GM12891 (cell line): Measurements from ENCODE around the gene ARHGAP18.

Experiments used
- DNase-seq: peaks from one replicate; pipeline ENCODE4 v3.0.0; 2011; ENCODE audit warnings: low spot score; ENCODE audit not compliant: insufficient read length
- FAIRE-seq: peaks from 2 replicates; lab custom pipeline; 2011; peaks lifted over from hg19 to GRCh38; lab: Jason Lieb, UNC
- PAX5 ChIP-seq: IDR thresholded peaks from 2 replicates; pipeline ENCODE4 v1.6.1; 2011; ENCODE audit warnings: low read length, moderate library complexity, mild to moderate bottlenecking; ENCODE audit not compliant: insufficient read depth, severe bottlenecking
- POLR2A ChIP-seq: IDR thresholded peaks from 2 replicates; pipeline ENCODE4 v1.6.1; 2011; ENCODE audit warnings: low read depth, low read length, control low read depth
- POLR2AphosphoS5 ChIP-seq: IDR thresholded peaks from 2 replicates; pipeline ENCODE4 v1.6.1; 2011; ENCODE audit warnings: low read depth, low read length, control low read depth
- POU2F2 ChIP-seq: IDR thresholded peaks from 2 replicates; pipeline ENCODE4 v1.6.1; 2011; ENCODE audit warnings: low read depth, mild to moderate bottlenecking, control low read depth, low read length, moderate library complexity
- SPI1 ChIP-seq: IDR thresholded peaks from 2 replicates; pipeline ENCODE4 v1.6.1; 2011; ENCODE audit warnings: low read depth, low read length, control low read depth
- TAF1 ChIP-seq: IDR thresholded peaks from 2 replicates; pipeline ENCODE4 v1.6.1; 2011; ENCODE audit warnings: low read depth, low read length, control low read depth

Gene ARHGAP18

DNA sequence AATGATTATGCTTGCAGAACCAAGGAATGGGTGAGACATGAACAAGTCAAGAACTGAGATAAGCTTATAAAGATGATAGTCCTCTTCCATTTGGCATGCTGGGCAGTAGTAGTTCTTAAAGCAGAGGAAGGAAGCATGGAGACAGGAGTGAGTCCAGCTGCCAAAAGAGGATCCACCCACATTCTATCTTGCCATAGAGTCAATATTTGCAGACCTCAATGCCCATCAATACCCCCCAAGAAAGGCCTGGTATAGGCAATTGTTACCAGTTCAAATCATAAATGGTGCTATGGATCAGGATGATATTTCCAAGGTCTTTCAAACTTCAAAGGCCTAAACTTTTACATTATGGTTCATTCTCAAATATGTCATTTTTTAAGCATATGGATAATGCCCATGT, 4.8 kb downstream of the ARHGAP18 start:
- FAIRE-seq: no peak
- DNase-seq: no peak

DNA sequence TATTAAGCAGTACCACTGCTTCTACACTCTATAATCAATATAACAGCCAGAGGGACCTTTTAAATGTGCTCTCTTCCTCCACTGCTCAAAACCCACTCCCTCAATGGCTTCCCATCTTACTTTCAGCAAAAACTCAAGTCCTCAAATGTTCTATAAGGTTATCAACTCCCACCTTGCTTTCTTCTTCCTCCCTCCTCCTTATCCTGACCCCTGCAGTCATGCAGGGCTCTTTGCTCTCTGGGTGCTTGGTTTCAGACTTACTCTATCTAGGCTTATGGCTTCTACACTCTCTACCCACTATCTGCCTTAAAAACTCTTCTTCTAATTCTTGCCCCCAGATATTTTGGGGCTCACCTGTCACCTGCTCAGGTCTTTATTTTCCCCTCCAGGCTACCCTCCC, 5.3 kb downstream of the ARHGAP18 start:
- DNase-seq (no peak), FAIRE-seq (no peak)
- TF ChIP-seq POLR2A (no peak), PAX5 (no peak)

More for the DNA sequence above, 4.8 kb downstream of the ARHGAP18 start:
- TF ChIP-seq PAX5: no peak
- no peak for TF ChIP-seq POLR2AphosphoS5
- TF ChIP-seq SPI1: no peak
- no peak for TF ChIP-seq TAF1
- TF ChIP-seq POU2F2: no peak

- no peak for DNase-seq
These were observed 8.1 kb downstream of the ARHGAP18 start for GRCh38 chr6:129701721-129702455.

DNA sequence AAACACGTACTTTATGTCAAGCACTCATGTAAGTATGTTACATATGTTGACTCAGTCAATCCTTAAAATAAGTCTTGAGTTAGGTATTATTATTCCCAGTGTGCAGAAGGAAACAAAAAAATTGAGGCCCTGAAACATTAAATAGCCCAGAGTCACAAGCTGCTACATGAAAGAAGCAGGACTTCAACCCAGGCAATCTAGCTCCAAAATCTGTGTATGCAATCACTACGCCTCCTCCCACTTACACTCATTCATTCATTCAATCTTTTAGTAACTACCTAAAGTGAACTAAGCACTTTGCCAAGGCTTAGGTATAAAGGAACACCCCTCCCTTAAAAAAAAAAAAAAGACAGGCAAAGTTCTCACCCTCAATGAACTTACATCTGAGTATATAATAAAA, 9.3 kb downstream of the ARHGAP18 start:
- TF ChIP-seq SPI1: no peak
- DNase-seq (no peak), FAIRE-seq (peak; percentile 47)

More at GRCh38 chr6:129701721-129702455, 8.1 kb downstream of the ARHGAP18 start:
- FAIRE-seq: no peak
- TF ChIP-seq POU2F2 (no peak), POLR2A (no peak), TAF1 (no peak), POLR2AphosphoS5 (no peak), PAX5 (no peak), SPI1 (no peak)

DNA sequence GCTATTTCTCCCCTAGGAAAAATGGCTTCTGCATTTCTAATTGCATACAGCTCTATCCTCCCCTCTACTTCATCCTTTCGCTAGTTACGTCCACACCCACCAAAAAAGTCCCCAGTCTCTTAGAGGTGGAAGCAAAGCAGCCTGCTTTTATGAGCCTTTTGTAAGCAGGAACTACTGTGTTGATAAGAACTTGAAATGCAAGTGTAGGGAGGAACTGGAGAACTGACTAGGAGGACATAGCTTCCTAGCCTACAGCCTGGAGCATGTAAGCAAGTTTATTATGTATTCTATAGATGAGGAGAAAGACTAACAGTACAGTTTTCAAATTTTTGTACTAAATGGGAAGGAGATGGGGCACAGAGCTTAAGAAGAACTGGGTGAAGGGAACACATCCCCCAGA, 10.3 kb downstream of the ARHGAP18 start:
- DNase-seq: no peak

DNA sequence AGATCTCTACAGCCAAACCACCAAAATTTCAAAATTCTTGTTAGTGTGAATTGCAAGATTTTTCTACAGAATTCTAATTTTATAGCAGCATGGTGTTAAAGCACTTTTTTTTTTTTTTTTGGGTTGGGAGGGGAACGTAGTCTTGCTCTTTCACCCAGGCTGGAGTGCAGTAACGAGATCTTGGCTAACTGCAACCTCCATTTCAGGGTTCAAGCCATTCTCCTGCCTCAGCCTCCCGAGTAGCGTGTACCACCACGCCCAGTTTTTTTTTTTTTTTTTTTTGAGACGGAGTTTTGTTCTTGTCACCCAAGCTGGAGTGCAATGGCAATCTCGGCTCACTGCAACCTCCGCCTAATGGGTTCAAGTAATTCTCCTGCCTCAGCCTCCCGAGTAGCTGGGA, 11.5 kb downstream of the ARHGAP18 start:
- DNase-seq: no peak
- no peak for FAIRE-seq
- TF ChIP-seq TAF1: no peak
- TF ChIP-seq PAX5: no peak
- TF ChIP-seq POLR2AphosphoS5: no peak
- TF ChIP-seq SPI1: no peak
- no peak for TF ChIP-seq POLR2A
- TF ChIP-seq POU2F2: no peak

More for the DNA sequence above, 10.3 kb downstream of the ARHGAP18 start:
- TF ChIP-seq TAF1 (no peak), POU2F2 (no peak), POLR2A (no peak), PAX5 (no peak), SPI1 (peak; percentile 24; the same call in 1 of the 2 replicates), POLR2AphosphoS5 (no peak)
- peak; percentile 45 for FAIRE-seq

GRCh38 chr6:129697788-129698187, 12.2 kb downstream of the ARHGAP18 start:
- DNase-seq: no peak
- FAIRE-seq: no peak
- no peak for TF ChIP-seq TAF1
- TF ChIP-seq PAX5: no peak
- no peak for TF ChIP-seq SPI1
- TF ChIP-seq POLR2AphosphoS5: no peak
- no peak for TF ChIP-seq POU2F2
- no peak for TF ChIP-seq POLR2A

DNA sequence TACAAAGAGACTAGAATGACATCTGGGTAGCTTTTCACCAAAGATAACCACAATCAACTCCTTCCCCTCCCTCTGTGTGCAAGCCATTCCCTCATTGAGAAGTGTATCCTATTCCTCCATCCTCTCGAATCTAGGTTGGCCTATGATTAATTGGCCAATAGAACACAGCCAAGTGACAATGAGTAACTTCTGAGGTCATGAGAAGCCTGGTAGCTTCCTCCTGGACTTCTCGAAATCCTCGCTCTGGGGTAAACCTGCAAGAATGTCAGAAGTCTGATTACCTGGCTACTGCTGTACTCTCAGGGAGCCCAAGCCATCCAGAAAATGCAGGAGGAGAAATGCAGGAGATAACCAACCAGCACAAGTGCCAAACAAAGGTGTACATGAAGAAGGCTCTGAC, 13.1 kb downstream of the ARHGAP18 start:
- no peak for DNase-seq
- TF ChIP-seq POLR2AphosphoS5 (no peak), POU2F2 (no peak), POLR2A (no peak), TAF1 (no peak), SPI1 (no peak), PAX5 (no peak)
- FAIRE-seq: peak; percentile 41

DNA sequence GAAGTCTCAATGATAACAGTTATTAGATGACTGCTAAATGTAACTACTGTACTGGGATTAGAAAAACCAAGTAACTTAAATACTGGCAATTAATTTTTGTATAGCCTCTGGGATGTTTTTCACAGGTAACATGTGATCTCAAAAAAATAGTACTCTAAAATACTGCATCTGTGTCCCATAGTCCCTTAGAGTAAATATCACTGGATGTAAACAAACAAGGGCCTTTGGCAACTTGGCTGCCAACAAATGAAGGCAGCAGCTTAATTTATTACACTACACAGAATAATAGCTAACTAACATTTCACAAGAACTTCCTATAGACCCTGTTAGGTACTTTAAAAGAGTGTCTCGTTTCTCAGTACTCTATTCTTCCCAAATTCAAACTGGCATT, 14.0 kb downstream of the ARHGAP18 start:
- TF ChIP-seq POU2F2 (no peak), POLR2A (no peak), POLR2AphosphoS5 (no peak), TAF1 (no peak), PAX5 (no peak), SPI1 (no peak)
- DNase-seq (no peak), FAIRE-seq (no peak)

GRCh38 chr6:129695373-129696027, 14.5 kb downstream of the ARHGAP18 start:
- FAIRE-seq: no peak
- TF ChIP-seq TAF1: no peak
- TF ChIP-seq SPI1: no peak
- TF ChIP-seq PAX5: no peak
- TF ChIP-seq POU2F2: no peak
- no peak for TF ChIP-seq POLR2A
- no peak for TF ChIP-seq POLR2AphosphoS5
- no peak for DNase-seq

- TF ChIP-seq POU2F2 (no peak), TAF1 (no peak), POLR2AphosphoS5 (no peak), SPI1 (no peak), PAX5 (no peak)
- FAIRE-seq: peak; percentile 31
- DNase-seq: no peak
These were observed 15.9 kb downstream of the ARHGAP18 start for GRCh38 chr6:129694036-129694435.
